ENCODE results near the gene NAT9. TPM values are rescaled to one million over a fixed set of nuclear protein-coding genes. Genes with fewer than 3 reads are reported as not detected.

NAT9 gene
- polyA plus RNA-seq, 1 donor, result 33.8 TPM

DNA sequence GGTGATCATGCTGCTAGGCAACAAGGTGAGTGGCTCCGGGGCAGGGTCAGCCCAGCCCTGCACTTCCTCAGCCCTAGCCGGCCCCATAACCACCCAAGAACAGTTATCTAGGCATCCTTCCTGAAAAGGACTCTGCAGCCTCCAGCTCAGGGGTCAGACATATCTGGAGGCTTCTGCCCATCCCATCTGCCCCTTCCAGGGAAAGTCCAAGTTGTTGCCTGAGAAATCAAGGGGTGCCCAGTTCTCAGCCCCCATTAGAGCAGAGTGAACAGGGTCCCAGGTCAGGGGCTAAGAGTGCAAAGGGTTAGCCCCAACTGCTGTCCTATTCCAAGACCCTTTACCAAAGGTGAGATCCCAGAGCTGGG lies 31.8 kb downstream of the NAT9 start:
- no peak for DNase-seq

DNA sequence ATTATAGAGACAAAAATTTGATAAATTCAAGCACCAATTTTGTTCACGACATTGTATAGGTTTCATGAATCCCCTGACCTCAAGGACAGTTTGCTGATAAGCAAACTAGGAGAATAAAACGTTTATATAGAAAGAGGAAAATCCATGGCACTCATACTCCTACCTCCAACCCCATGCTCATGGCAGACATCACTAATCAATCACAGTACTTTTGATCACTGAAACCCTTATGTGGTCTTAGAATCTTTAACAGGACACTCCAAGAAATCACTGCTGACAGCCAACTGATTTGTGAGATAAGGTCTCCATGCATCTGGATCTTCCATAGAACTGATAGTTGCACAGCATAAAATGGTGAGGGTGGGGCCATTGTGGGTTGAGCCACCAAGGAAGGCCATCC lies 32.4 kb downstream of the NAT9 start:
- no peak for DNase-seq

DNA sequence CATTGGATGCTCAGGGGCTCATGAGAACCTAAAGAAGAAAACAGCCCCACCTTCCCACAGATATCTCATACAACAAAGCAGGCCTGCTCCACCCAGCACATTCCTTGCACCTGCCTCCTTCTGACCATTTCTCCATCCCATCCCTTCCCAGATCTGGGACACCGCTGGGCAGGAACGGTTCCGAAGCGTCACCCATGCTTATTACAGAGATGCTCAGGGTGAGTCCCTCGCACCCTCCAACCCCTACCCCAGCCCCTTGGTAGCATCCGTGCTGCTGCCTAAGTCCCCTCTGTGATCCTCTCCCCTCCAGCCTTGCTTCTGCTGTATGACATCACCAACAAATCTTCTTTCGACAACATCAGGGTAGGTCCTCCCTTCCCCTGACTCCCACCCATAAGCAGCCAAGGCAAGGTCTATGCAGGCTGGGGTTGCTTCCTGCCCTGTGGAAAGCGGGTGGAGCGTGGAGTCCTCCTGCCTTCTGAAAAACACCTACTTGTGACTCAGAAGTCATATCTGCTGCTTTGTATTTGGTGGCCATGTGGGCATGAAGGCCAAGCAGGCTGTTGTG lies 33.1 kb downstream of the NAT9 start:
- DNase-seq, result no peak

DNA sequence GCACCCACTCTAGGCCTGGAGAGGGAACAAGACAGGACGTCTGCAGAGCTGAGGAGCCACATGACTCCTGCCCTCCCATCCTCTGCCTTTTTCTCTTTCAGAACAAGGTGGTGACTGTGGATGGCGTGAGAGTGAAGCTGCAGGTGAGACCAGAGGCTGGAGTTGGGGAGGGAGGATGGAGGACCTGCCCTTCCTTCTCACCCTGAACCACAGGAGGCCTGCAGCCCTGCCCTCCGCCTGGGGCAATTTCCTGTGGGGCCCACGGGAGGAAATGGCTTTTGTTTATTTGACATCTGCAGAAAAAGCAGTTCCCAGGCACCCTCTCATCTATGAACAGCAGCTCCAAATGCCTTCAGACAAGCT lies 34.0 kb downstream of the NAT9 start:
- no peak for DNase-seq

DNA sequence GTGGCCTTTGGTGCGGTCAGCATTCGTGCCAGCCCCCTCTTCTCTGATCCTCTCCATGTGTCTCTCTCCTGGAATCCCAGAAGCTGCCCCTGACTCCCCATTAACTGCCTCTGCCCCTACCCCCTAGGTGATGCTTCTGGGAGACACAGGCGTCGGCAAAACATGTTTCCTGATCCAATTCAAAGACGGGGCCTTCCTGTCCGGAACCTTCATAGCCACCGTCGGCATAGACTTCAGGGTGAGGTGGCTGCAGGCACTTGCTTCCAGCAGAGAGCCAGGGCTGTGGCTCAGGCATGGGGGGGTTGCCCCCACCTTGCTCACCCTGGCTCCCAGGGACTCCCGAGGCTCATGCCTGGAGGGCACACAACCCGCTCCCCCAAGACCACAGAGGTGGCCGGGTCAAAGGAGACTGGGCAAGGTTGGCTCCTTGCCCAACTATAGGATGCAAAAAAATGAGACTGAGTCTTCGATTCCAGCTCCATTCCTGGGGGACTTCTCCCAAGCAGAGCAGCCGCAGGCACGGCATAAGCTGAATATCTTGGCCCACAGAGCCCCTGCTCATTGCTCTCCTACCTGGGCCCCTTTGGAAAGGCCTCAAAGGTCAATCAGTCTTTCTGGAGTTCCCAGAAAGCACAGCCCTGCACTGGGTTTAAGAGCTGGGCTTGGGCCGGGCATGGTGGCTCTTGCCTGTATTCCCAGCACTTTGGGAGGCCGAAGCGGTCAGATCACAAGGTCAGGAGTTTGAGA lies 35.3 kb downstream of the NAT9 start:
- no peak for DNase-seq

DNA sequence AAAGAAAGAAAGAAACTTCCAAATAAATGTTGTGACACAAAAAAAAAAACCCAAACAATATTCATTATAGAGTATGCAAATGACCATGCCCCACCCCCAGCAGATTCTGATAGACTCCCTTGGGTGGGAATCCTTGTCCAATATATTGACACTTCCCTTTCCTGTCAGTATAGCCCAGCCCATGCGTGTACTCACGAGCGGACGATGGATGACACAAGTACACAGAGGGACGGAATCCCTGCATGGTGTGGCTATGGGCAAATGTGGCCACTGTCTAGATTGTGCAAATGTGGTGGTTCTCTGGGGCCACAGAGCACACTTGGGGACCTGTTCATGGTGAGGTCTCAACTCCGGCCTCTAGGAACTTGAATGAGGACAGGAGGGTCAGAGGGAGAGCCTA lies 36.0 kb downstream of the NAT9 start:
- no peak for DNase-seq

DNA sequence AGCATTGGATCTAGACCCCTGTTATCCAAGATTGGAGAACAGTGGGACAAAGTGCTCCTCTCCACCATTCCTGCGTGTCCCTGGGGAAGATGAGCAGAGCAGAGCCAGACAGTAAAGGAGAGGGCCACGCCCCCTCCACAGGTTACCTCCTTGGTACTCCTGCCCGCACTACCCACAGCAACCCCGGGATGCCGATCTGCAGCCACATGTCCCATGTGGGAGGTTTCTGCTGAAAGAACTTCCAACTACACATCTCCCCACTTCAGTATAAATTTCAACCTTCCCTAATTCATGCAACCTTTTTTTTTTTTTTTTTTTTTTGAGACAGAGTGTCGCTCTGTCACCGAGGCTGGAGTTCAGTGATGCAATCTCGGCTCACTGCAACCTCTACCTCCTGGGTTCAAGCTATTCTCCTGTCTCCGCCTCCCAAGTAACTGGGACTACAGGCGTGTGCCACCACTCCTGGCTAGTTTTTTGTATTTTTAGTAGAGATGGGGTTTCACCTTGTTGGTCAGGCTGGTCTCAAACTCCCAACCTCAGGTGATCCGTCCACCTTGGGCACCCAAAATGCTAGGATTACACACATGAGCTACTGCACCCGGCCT lies 36.8 kb downstream of the NAT9 start:
- no peak for DNase-seq

DNA sequence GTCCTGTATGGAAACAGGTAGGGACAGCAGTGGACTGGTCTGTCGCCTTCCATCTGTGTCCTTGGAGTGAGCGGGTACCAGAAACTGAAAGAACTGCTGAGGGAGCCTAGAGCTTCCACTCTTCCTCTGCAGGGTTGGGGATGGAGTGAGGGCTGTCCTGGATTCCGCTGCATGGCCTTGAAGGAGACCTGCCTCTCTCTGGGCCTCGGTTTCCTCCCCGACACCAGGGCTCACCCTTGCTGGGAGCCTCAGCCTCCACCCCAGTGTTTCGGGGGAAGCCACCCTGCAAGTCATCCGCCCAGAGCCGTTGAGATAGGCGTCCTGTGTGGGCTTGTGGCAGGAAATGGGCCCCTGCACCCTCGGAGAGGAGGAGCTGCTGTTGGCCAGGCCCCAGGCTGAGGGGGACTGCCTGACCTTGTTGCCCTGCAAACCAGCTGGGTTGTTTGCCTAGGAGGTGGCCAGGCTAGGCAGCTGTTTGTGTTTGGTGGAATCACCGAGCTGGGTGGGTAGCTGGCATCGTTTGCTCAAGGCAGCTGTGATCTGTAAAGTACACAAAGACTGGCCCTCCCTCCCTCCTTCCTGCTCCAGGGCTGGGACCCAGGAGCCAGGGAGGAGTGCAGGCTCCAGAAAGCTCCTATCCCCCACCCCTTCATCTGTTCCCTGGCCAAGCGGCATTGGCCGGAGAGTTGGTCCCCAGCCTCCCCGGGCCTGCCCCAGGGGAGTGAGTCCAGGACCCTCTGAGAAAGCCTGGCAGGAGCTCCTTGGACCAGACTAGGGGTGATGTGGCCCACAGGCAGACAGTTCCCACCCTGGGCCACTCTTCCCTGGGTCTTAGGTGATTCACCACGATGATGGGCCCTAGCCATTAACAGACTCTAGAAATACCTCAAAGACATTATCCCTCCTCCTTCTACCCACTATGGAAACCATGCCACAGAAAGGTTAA lies 37.8 kb downstream of the NAT9 start:
- DNase-seq, result no peak

DNA sequence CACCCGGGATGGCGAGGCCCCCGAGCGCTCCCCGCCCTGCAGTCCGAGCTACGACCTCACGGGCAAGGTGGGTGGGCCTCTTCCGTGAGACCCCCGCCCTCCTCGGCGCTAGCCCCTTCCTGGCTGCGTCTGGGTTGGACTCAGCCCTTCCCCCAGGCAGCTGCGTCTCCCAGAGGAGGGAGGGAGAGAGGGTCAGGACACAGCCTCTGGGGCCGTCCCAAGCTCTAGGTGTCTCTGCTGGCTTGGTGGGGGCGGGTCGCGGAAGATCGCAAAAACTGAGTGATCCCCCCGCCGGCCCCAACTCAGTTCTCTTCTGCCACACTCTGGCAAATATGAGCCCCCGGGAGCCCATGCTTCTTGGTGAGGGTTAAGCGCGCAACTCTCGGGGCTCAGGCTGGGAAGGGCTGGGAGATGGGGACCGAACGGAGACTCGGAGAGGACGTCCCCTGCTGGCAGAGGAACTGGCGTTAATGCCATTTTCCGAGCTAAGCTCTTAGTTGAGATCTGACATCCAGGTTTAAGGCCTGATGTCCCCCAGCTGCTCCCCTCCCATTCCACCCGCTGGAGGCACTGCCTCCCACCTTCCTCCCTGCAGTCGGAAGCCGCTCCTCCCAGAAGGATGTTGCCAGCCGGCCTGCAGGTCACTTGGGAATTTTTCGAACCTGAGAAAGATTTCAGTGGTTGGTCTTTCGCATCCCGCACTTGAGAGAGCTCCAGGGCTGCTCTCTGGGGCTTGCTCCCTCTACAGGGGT lies 38.7 kb downstream of the NAT9 start:
- no peak for DNase-seq

DNA sequence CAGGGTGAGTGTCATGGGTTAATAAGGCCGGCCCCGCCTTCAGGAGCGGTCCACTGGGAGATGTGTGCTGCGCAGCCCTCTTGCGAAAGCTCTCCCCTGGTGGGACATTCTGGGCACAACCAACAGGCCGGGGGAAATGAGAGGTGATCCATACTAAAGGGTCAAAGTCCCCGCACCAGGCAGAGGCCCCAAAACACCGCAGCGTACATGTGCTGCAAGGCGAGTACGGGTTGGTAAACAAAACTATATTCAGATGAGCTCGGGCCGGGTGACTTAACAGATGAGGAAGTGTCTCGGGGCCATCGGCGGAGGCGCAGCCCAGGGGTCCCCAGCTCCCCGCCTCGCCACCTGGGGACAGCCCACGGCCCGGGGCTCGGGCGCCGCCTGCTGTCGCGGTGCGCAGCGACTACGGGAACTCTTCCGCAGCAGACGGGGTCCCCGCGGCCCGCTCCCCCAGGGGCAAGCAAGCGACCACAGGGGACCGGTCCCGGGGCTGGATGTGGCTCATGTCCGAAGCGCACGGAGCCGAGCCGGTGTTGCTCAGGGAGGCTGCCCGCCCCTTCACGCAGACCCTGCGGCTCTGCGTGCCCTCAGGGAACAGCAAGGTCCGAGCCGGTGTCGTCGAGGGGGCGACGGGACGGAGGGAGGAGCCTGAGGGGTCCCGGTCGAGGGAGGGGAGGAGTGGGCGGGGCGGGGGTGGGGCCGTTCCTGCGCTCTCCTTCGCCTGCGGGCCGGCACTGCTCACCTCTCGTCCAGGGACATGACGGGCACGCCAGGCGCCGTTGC lies 39.4 kb downstream of the NAT9 start, which contains the start of gene RAB37:
Gene RAB37 (plus strand): TSS at position 744 of the 786 bp plus-strand sequence. CDS start 17 bp downstream, at position 761.
- no peak for DNase-seq

DNA sequence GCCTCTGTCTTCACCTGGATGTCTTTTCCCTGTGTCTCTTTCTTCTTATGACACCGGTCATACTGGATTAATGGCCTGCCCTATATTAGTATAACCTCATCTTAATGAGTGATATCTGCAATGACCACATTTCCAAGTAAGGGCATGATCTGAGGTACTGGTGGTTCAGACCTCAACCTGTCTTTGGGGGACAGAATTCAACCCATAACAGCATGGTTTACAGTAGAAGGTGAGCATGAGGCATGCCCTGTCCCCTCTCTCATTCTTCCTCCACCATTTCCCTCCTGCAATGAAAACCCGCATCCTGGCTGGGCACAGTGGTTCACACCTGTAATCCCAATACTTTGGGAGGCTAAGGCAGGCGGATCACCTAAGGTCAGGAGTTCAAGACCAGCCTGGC lies 41.9 kb downstream of the NAT9 start:
- DNase-seq, result no peak

DNA sequence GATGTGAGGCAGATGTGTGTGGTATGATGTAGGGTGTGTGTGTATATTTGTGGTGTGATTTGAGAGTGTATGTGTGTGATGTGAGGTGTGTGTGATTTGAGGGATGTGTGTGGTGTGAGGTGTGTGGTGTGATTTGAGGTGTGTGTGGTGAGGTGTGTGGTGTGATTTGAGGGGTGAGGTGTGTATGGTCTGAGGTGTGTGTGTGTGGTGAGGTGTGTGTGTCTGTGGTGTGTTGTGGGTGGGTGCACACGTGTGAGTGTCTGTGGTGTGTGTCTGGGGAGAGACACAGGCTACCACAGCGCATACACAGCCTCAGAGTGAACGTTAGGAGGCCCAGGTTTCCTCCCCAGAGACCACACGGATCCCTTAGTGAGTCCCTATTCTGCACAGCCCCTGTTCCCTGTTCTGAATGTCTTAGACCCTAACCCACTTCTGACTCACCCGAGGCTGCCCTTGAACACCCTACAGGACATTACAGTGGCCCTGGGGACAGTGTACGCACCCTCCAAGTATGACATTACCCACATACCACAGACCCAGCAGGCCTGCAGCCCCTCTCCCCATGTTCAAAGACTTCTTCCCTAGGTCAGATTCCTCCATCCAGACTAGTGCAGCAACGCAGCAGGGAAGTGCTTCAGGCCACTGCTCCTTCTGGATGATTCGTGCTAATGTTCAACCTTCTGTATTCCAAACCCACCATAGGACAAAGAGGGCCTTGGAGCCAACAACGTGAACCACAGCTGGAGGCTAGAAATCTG lies 42.6 kb downstream of the NAT9 start:
- no peak for DNase-seq

DNA sequence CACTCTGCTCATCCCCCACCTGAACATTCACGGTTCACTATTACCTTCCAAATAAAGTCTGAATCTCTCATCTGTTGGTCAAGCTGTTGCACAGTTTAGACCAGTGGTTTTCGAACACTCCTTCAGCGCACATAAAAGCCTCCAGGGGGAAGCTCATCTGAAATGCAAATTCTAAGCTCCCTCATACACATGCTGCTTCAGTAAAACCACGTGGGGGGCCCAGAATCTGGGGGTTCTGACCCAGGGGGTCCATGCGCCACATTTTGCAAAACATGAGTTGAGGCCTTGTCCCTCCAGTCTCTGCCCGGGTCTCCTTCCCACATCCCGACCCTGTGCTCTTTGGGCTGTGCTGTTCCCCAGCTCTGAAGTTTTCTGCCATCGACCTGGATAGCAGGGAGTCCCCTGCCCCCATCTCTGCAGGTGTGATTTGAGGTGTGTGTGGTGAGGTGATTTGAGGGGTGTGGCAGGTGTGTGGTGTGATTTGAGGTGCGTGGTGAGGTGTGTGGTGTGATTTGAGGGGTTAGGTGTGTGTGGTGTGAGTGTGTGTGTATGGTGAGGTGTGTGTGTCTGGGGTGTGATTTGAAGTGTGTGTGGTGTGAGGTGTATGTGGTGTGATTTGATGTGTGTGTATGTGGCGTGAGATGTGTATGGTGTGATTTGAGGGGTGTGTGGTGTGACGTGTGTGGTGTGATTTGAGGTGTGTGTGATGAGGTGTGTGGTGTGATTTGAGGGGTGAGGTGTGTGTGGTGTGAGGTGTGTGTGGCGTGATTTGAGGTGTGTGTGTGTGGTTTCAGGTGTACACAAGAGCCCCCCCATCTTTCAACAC lies 43.9 kb downstream of the NAT9 start:
- no peak for DNase-seq

DNA sequence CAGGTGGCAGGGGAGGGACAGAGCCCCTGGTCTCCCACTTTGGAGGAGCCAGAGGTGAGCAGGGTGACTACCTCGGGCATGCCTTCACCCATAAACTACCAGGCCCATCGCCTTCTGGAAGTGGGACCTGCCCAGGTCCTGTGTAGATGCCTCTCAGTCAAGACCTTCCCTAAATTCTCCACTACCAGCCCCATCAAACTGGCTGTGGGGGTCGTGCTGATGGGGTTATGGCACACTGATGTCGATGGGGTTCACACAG lies 44.9 kb downstream of the NAT9 start:
- no peak for DNase-seq

DNA sequence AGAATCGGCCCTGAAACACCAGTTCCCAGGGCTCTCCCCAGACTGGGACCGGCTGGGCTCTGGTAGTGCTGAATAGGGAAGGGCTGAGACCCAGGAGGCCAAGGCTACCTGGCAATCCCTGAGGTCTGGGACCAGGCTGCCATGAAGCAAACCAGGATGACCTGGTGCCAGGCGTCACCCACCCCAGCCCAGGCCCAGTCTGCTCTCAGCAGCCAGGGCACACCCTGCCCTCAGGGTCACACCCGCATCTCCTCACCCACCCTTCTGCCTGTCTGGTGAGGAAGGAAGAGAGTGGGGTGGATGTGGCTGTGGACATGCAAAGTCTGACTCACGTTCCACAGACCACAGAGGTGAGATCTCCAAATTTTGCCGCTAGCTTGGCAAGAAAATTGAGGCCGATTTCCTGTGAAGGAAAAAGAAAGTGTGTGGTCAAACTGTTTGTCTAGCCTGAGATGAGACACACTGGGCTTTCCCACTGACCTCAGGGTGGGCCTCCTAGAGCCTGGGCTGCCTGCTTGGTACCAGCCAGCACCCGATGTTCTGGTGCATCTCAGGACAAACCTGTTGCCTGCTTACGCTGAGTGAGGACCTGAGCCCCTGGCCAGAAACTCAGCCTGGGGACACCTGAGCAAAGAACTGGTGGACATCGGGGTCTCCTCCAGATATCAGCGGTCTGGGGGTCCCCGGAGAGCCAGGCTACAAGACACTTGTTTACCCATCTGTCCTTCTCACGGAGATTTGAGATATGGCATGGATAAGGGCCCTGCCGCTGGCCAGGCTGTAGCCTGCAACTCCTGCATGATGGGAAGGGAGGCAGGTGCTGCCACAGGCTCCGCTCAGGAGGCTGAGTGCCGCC lies 45.4 kb downstream of the NAT9 start:
- no peak for DNase-seq

DNA sequence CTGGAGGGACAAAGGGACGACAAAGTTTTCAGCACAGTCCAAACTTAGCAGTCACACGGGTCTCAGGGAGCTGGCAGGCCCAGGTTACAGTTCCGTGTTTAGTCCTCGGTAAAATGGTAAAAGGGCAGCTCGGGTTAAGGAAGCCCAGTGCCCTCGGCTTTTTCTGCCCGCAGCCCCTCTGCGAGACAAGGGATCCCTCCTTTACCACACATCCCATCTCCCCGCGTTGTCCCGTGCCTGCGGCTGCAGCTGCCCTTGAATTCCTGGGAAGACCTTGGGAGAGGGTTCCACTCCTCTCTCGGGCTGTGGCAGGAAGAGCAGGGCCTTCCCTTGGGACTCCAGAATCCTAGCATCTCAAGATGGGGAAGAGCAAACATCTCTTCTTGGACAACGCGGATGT lies 46.3 kb downstream of the NAT9 start:
- DNase-seq, result no peak

DNA sequence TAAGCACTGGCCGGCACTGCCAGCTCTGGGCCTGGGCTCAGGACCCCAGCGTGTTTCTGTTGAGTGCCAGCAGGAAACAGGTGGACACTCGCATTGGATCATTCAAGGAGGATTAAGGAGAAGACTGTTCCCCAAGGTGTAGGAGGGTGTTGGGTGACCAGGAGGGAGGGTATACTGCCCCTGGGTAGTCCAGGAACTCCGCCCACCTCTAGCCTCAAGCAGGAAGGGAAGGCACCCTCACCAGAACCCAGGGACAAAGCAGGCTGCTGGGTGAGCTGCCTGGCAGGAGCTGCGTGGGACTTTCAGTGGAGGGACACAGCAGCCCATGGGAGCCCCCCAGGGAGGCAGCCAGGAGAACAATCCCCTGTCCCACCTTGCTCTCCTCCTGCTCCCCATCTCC lies 46.8 kb downstream of the NAT9 start:
- DNase-seq, result no peak

DNA sequence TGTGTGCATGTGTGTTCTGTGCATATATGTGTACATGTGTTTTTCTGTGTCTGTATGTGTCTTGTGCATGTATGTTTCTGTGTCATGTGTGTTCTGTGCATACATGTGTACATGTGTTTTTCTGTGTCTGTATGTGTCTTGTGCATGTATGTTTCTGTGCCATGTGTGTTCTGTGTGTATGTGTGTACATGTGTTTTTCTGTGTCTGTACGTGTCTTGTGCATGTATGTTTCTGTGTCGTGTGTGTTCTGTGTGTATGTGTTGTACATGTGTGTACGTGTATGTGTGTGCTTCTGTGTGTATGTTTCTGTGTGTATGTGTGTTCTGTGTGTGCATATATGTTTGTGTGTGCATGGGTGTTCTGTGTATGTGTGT lies 47.5 kb downstream of the NAT9 start:
- no peak for DNase-seq

DNA sequence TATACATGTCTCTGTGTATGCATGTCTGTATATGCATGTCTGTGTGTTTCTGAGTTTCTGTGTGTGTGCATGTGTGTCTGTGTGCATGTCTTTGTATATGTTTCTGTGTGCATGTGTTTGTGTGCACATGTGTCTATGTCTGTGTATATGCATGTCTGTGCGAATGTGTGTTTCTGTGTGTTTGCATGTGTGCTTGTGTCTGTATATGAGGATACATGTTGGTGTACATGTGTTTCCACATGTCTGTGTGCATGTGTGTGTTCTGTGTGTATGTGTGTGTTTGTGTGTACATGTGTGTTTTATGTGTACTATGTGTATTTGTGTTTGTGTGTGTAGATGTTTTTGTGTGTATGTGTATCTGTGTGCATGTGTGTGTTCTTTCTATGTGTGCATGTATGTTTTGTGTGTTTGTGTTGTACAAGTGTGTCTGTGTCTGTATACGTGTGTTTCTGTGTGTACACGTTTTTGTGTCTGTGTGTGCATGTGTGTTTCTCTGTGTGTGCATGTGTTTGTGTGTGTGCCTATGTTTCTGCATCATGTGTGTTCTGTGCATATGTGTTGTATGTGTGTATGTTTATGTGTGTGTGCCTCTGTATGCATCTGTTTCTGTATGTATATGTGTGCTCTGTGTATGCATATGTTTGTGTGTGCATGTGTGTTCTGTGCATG lies 48.0 kb downstream of the NAT9 start:
- no peak for DNase-seq
